GM18499 (cell line): ENCODE measurements around the gene MRPL20.
A peak's percentile ranks its signal among the peaks of the same experiment; 100 is the strongest.
"Not testable (repeated sequence)": the region's sequence is repeated elsewhere in the genome, so short reads cannot be mapped to it uniquely, and the experiment has no call there.

ENCODE experiments used
- ATAC-seq: cut with Tn5 transposase; IDR thresholded peaks from one replicate; pipeline ENCODE4 v1.9.1; 2021; ENCODE audit warnings: moderate number of reproducible peaks; ENCODE audit not compliant: insufficient read depth, unreplicated experiment

MRPL20 gene

GRCh38 chr1:1390675-1391074 is 16.4 kb downstream of the MRPL20 start:
- ATAC-seq: no peak

DNA sequence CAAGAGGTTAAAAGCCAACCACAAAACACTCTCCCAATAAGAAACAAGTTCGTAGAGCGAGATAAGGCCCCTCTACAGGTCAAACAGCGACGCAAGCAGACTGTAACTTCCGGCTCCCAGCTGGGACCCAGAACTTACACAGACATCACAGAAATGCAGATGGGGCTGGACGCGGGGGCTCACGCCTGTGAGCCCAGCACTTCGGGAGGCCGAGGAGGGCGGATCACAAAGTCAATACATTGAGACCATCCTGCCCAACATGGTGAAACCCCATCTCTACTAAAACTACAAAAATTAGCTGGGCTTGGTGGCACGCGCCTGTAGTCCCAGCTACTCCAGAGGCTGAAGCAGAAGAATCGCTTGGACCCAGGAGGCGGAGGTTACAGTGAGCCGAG is 19.0 kb downstream of the MRPL20 start:
- ATAC-seq: no peak

DNA sequence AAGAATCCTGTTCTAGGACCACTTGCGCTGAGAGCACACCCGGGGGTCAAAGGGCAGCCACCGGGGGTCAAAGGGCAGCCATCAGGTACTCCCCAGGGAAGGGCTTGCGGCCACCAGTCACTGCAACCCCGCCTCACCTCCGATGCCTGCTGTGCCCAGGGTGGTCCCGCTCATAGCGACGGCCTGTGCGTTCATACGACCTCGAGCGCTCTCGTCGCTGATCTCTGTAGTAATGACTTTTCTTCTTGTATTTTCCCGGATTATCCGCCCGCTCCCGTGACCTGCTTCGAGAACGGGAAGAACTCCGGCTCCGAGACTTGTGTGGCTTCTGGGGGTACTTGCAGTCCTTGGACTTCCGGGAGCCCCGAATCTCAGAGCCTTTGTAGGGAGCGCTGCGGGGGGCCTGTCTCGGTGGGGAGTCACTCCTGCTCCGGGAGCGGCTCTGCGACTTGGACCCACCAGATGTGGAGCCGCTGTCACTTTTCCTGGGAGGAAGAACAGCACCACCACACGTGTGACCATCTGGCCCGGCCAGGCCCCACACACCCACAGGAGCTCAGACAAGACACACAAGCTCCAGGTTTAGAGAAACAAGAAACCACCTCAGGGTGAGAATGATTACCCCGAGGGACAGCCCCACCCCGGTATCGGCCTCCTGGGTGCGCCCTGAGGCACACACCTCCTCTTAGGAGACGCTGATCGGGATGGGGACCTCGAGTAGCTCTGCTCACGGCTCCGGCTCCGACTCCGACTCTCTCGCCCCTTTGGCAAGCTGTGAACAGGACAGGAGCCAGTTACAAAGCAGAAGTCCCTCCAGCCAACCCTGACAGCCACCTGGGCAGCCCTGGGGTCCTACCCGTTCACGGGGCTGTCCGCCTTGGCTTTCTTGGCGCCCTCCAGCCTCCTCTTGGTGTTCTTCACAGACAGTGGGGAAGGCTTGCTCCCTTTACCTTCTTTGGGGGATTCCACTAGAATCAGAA is 19.7 kb downstream of the MRPL20 start:
- ATAC-seq: no peak

DNA sequence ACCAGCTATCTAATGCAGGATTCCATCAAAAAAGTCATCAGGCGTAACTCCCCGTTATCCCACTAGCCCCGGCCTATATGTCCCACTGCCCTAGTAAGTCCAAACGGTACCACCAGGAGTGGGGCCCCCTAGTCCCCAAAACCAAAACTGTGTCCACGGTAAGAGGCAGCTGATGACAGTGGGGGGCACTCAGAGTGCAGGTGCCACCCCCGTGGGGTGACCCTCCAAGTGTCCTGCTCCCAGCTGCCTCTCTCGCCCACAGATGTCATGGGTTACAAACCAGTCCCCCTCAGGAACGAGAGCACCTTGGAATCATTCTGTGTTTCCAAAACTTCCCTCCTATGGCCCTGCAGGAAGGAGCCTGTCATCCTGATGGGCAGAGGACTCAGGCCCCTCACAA is 21.2 kb downstream of the MRPL20 start:
- ATAC-seq: no peak

DNA sequence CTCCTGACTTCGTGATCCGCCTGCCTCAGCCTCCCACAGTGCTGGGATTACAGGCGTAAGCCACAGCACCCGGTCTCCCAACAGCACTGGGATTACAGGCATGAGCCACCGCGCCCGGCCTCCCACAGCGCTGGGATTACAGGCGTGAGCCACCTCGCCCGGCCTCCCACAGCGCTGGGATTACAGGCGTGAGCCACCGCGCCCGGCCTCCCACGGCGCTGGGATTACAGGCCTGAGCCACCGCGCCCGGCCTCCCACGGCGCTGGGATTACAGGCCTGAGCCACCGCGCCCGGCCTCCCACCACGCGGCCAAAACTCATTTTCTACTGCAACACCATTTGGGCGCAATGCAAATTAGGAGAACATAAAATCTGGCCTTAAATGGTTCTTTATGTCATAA is 21.8 kb downstream of the MRPL20 start:
- ATAC-seq: not testable (repeated sequence)

DNA sequence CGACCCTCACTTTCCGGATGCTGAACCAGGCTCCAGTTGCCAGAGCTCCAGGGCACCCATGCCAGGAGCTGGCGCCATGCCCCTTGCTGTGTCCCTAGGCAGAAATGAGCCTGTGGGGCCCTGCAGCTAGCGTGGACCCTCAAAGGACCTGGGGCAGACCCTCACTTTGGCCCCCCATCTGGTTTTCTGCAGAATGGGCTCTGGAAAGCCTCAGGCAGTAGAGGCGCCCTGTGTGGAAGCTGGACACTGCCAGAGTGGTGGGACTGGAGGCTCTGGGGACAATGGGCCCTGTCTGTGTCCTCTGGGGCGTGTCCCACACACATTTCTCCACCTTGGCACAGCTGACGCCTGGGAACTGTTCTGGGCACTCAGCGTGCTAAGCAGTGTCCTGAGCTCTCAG is 25.8 kb downstream of the MRPL20 start:
- ATAC-seq: no peak

GRCh38 chr1:1380860-1381259 is 26.2 kb downstream of the MRPL20 start:
- ATAC-seq: no peak

DNA sequence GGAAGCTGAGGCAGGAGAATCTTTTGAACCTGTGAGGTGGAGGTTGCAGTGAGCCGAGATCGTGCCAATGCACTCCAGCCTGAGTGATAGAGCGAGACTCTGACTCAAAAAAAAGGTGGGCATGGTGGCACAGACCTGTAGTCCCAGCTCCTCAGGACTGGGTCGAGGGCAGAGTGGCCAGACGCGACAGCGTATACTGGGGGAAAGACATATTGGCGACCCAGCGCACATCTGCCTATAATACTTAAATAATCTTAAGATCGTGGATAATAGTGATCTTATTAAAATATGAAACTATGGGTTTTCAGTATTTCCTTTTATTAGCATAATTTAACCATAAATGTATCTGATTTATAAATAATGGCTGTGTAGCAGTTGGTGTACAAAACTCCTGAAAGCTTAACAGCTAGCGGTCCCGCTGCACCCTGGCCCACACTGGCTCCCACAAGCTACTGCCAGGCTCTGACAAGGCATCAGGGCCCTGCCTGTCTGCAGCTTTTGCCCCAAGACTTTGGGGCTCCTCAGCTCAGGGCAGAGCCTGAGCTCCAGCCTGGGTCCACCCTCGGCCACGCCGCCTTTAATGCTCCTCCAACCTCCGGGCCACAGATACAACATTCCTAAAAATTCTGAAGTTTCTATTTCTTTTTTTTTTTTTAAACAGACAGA is 29.4 kb downstream of the MRPL20 start:
- no peak for ATAC-seq

GRCh38 chr1:1376551-1377226 is 30.4 kb downstream of the MRPL20 start:
- ATAC-seq: no peak

DNA sequence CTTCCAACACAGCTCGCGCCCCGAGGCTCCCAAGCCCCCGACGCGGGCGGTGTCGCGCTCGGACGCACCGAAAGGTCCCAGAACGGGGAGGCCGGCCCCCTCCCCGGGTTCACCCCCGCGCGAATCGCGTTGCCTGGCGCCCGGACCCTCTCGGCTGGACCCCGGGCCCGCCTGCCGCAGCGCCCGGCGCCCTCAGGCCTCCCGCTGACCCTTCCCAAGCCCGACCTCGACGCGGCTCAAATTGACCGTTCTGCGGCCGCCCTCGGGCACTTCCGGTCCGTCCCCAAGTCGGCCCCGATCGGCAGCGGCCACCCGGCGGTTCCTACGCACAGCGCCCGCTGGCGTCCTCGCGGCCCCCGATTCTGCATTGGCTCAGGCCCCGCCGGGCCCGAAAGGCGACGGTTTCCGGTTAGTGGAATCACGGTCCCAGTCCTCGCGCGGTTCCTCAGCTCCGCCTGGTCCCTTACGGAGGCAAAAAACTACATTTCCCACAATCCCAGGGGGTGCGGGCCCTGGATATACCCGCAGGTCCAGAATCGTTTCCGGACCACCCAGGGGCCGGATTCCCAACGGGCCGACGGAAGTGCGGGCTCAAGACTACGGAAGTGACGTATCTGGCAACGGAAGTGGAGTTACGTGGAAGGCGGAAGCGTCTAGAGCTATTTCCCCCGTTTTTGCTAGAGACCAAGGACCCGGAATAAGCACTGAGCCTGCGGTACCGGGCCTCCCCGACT is 32.0 kb downstream of the MRPL20 start, which contains the start of gene AURKAIP1:
Gene AURKAIP1 (minus strand): TSS at position 279 of the 734 bp plus-strand sequence. CDS start 451 bp downstream, outside the sequence.
- ATAC-seq: peak; percentile 76

DNA sequence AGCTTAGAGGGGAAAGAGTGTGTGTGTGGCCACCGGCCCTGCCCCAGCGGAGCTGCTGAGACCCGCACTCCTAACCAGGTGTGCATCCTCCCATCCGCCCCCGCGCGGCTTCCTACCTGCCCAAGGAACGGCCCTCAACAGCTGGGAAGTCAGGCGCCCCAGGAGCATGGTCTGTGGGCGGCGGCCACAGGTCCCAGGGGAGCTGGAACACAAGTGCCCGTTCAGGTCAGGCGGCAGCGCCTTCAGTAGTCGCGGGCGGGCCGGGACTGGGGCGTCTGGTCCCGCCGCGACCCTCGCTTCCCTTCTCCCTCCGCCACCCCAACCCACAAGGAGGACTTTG is 32.5 kb downstream of the MRPL20 start:
- no peak for ATAC-seq

GRCh38 chr1:1373815-1374588 is 33.1 kb downstream of the MRPL20 start:
- ATAC-seq: no peak

DNA sequence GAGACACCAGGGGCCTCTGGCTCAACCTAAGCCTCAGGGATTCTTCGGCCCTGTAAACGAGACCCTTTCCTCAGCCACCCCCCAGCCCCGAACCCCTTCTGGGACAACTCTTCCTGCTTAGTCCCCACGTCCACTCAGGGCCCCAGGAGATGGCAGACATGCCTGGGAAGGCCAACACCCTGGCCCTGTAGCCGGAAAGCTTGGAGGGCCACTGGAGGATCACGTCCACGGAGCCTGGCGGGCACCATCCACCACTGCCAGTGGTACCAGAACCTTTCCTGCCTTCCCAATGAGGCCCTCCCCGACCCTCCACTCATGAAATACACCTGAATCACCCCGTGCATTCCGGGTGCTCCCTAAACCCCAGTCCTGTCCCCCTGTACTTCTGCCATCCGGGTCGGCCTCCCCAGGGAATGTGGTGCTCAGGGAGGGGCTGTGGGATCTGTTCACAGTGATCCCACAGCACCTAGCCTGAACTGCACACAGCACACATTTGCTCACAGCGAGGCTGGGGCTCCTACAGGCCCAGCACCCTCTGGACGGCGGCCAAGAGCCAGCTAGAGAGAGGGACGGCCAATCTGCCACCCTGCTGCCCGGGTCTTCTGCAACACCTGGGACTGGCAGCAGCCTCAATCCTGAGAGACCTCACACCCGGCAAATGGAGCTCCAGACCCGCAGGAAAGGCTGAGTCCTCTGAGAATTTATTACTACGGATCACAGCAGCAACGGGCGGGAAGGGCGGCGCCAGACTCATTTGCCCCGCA is 33.9 kb downstream of the MRPL20 start:
- ATAC-seq: no peak

GRCh38 chr1:1371746-1372711 is 35.1 kb downstream of the MRPL20 start:
- ATAC-seq: no peak

DNA sequence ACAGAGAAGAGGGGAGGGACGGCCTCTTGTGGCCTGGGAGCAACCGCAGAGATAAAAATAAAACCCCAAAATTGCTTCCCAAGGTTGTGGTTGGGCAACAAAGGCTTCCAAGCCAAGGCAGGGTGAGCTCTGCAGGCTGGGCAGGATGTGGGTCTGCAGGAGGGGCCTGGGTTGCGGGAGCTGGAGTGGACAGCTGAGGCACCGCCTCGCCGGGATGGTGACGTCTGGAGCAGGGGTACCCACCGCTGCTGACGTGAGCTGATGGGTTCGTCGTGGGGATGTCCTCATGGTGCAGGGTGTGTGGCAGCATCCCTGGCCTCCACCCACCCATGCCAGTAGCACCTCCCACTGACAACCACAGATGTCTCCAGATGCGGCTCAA is 35.7 kb downstream of the MRPL20 start:
- ATAC-seq: no peak

DNA sequence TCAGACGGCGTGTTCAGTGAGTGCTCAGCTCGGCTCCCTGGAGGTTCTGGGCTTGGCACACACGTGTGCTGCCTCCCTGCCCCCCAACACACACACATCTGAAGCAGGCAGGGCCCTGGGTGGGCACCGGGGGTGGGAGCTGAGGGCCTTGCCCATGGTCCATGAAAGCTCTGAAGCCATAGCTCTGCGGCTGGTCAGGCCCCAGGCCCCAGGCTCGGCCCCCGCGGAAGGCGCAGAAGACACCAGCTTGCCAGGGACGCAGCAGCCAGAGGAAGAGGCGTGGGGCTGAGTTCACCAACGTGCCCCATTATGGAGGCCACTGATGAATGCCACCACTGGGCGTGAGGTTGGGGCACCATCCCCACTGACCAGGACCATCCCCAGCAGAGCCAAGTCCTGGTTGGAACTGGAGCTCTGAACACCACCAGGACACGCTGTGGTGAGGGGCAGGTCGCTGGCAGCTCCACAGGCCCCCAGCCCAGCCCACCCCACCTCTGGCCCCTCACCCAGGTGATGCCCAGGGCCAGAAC is 36.3 kb downstream of the MRPL20 start:
- no peak for ATAC-seq

DNA sequence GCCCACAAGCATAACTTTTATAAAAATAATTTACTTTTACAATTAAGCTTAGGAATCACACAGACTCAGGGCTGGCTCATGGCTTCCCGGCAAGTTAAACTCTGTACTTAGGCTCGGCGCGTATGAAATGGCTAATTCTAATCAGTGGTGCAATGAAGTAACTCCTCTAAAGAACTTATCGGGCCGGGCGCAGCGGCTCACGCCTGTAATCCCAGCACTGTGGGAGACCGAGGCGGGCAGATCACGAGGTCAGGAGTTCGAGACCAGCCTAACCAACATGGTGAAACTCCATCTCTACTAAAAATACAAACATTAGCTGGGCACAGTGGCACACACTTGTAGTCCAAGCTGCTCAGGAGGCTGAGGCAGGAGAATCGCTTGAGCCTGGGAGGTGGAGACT is 37.0 kb downstream of the MRPL20 start:
- not testable (repeated sequence) for ATAC-seq

- ATAC-seq: no peak
Measured at GRCh38 chr1:1367315-1367714, 39.8 kb downstream of the MRPL20 start.
